HG03039 (cell line): ENCODE data around the gene ISOC2.
"Not testable (repeated sequence)": the region's sequence is repeated elsewhere in the genome, so short reads cannot be mapped to it uniquely, and the experiment has no call there.

Experiments used
- ATAC-seq: cut with Tn5 transposase; IDR thresholded peaks from one replicate; pipeline ENCODE4 v1.9.1; 2021; ENCODE audit warnings: mild to moderate bottlenecking, moderate library complexity; ENCODE audit not compliant: unreplicated experiment

Gene ISOC2

DNA sequence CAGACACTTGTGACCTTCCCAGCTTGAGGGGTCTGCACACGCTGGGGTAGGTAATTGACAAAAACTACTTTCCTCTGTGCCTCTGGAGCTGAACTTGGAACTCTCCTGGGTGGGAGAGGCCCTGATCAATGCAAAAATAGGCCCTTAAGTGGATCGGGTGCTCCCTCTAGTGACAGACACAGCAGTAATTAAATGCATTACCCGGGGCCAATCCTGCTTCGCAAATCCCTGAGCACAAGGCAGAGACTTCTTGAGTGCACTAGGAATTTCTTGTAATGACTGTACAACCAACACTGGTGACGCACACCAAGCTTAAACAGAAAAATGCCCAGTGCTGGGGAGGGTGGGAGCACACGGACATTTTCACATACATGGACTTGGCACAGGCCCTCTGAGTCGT is 43.3 kb downstream of the ISOC2 start:
- no peak for ATAC-seq

GRCh38 chr19:55410168-55410567 is 51.3 kb downstream of the ISOC2 start:
- no peak for ATAC-seq

GRCh38 chr19:55409179-55409578 is 52.3 kb downstream of the ISOC2 start:
- not testable (repeated sequence) for ATAC-seq

DNA sequence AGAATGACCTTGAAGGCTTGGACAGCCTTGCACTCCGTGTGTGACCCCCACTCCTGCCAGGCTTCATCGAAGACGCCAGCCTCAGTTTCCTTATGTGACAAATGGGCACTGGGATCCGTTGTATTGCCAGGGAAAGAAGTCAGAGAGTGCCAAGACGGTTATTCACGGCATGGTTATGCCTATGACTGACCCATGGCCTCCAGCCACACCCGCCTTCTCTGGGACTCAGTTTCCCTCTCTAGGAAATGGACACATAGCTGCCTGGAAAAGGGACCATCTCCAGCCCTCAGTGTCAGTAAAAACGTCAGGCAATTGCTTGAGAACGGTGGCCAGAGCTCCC is 52.9 kb downstream of the ISOC2 start:
- ATAC-seq: no peak

DNA sequence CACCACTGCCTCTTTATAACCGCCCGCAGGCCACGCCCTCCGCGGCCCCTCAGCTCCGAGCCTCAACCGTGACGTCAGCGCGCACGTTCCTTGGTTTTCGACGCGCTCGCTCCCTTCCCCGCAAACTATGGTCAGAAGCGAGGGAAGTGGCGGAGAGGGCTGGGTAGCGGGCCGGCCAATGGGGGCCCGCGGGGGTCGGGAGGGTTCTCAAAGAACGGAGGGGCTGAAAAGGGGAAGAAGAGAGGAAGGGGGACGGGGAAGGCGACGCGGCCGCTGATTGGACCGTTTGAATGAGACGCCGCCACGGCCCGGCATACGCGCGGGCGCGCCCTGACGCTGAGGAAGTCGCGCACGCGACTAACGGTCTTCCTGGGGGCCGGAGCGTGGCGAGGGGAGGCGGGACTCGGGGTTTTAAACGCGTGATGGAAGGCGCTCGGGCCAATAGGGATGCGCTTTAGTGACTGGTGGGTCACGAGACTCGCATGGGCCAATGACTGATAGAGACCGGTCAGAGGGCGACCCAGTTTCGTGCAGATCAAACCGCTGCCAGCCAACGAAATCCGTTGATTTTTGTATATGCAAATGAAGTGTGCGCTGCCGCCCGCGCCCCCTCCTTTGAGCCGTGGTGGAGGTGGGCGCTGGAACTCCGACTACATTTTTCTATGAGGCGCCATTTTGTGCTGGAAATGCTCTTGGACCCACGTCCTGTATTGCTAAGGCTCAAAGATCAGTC is 53.5 kb downstream of the ISOC2 start:
- peak; percentile 74 for ATAC-seq

DNA sequence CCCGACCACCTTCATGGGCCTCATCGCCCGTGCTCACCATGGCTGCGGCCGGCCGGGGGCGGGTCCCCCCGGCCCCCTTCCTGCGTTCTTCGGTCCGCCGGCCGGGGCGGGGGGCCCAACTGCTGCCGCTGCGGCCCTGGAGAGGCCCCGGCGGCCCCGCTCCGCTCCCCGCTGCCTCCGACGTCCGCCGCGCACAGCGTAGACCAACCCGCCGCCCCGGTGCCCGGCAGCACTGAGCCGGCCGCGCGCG is 54.0 kb downstream of the ISOC2 start, which contains the start of gene UBE2S:
Gene UBE2S (minus strand): TSS at position 239 of the 250 bp plus-strand sequence. CDS start 199 bp downstream, at position 40.
- not testable (repeated sequence) for ATAC-seq

DNA sequence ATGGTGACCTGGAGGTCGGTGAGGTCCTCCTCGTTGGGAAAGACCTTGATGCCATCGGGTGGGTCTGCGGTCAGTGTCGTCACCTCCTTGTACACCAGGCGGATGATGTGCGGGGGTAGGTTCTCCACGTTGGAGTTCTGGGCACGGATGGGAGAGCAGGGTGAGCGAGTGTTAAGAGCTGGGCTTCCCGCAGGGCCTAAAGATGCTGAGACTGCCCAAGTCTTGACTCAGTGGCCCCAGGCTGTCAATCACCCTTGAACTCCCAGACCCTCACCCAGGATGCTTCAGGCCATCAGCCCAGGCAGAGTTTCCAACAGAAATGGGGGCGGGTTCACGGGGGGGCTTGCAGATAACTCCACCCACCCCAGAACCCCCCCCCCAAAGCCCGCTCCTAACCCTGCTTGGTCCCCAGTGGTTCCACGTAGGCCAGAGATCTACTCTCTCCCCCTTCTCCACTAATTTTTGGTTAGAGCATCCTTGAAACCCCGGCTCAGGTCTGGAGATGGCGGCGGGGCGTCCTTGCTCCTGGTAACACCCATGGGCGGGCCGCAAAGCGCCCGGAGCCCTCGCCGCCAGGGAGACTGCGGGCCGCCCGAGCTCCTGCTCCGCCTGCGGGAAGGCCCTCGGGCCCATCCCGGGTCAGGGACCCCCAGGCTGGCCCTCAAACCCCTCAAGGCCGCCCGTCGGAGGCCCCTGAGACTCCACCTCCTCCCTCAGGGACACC is 54.5 kb downstream of the ISOC2 start:
- ATAC-seq: no peak

- no peak for ATAC-seq
Observed at GRCh38 chr19:55406091-55406825, 55.2 kb downstream of the ISOC2 start.

DNA sequence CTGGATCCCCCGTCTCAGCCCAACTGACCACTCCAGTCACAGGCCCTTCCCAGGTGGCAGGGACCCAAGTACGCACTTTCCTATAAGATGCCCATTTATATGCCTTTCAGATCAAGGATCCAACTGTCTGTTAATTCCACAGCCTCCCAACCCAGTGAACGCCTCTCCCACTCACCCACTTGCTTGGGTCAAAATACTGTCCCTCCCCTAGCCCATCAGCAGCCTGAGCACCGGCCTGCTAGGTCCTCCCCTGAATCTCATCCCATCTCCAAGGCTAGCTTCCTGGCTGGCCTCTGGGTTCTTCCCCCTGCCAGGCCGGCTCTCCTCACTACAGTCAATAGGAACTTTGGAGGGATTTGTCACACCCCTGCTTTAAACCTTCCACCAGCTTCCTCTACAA is 55.8 kb downstream of the ISOC2 start:
- no peak for ATAC-seq
